Caco-2 (cell line): Measurements from ENCODE around the gene HNRNPA0. TPM values are rescaled to one million over a fixed set of nuclear protein-coding genes. Genes with fewer than 3 reads are reported as not detected.

Experiments used
- BruUV-seq: library from RNA; stranded (reverse); fragments of 400-500 nt; replicated peaks from 2 replicates; lab custom pipeline; 2021; lab: Mats Ljungman, UMichigan
- CTCF ChIA-PET: fragments of 300-600 bp; sonication (Branson Sonifier 250); formaldehyde crosslinking; loops from one replicate; lab custom pipeline; 2022; ENCODE audit warnings: antibody characterized with exemption; lab: Charles Lee
- POLR2A ChIA-PET: fragments of 300-600 bp; sonication (Branson Sonifier 250); formaldehyde crosslinking; loops from one replicate; lab custom pipeline; 2022; ENCODE audit warnings: antibody characterized with exemption; lab: Charles Lee
- DNase-seq, 2 experiments: peaks; one replicate each; pipeline versions ENCODE4 v3.0.0 to v3.0.0-alpha.2; 2020 to 2022
- H3K27me3 ChIP-seq: replicated peaks from 2 replicates; pipeline ENCODE4 v1.6.0; 2011; ENCODE audit warnings: low read length; ENCODE audit not compliant: control insufficient read depth, insufficient read depth
- H3K36me3 ChIP-seq: 2 replicates; pipeline ENCODE4 v1.5.1; 2011; ENCODE audit warnings: low read length; ENCODE audit not compliant: control insufficient read depth, insufficient read depth
- H3K4me1 ChIP-seq: fragments of 250-450 bp; sonication (Bioruptor Pico); 2 replicates; pipeline ENCODE4 v1.5.1; 2020; ENCODE audit warnings: mild to moderate bottlenecking
- H3K4me3 ChIP-seq: 2 replicates; pipeline ENCODE4 v1.5.1; 2011; ENCODE audit warnings: low read depth, mild to moderate bottlenecking, control low read depth, low read length
- H3K9me3 ChIP-seq: fragments of 250-450 bp; sonication (Bioruptor Pico); 2 replicates; pipeline ENCODE4 v1.5.1; 2020; ENCODE audit warnings: mild to moderate bottlenecking, moderate library complexity
- H3K27ac Mint-ChIP-seq: one replicate; pipeline ENCODE4 v1.8.0; 2022; ENCODE audit warnings: mixed read lengths; ENCODE audit not compliant: unreplicated experiment
- H3K27me3 Mint-ChIP-seq: one replicate; pipeline ENCODE4 v1.8.0; 2022; ENCODE audit warnings: mixed read lengths; ENCODE audit not compliant: insufficient read depth, unreplicated experiment
- H3K36me3 Mint-ChIP-seq: one replicate; pipeline ENCODE4 v1.8.0; 2022; ENCODE audit warnings: mild to moderate bottlenecking, mixed read lengths; ENCODE audit not compliant: insufficient read depth, unreplicated experiment
- H3K4me1 Mint-ChIP-seq: one replicate; pipeline ENCODE4 v1.8.0; 2022; ENCODE audit warnings: low read depth, mixed read lengths; ENCODE audit not compliant: unreplicated experiment
- H3K4me3 Mint-ChIP-seq: one replicate; pipeline ENCODE4 v1.8.0; 2022; ENCODE audit warnings: mild to moderate bottlenecking, moderate library complexity, mixed read lengths; ENCODE audit not compliant: unreplicated experiment
- H3K9me3 Mint-ChIP-seq: one replicate; pipeline ENCODE4 v1.8.0; 2022; ENCODE audit warnings: mixed read lengths; ENCODE audit not compliant: unreplicated experiment
- intact Hi-C: fragments of 100-400 bp; cut with micrococcal nuclease; formaldehyde crosslinking; loops from one replicate; pipeline ENCODE4 v1.10.0; 2022; ENCODE audit not compliant: unreplicated experiment
- total RNA-seq: library from RNA; stranded (reverse); gene quantifications from 2 replicates; pipeline ENCODE4 v1.2.3, GENCODE V29; 2022
- TF ChIP-seq, protein P1 (sequence below), 2 experiments: fragments of 200-600 bp in 1 of 2; IDR thresholded peaks; 1 replicate in 1 of 2; 2 replicates in 1 of 2; pipeline versions ENCODE4 v1.5.1 to v1.8.0; 2011 to 2022; ENCODE audit warnings: antibody characterized with exemption in 1 of 2, control low read depth in 1 of 2, inconsistent platforms in 1 of 2, low read depth in 1 of 2, low read length in 1 of 2, mild to moderate bottlenecking in 1 of 2, moderate library complexity in 1 of 2; ENCODE audit not compliant: insufficient read depth in 1 of 2, severe bottlenecking in 1 of 2, unreplicated experiment in 1 of 2

HNRNPA0 gene
- total RNA-seq, 1 experiment from 2014 or later = 42.5 TPM

DNA sequence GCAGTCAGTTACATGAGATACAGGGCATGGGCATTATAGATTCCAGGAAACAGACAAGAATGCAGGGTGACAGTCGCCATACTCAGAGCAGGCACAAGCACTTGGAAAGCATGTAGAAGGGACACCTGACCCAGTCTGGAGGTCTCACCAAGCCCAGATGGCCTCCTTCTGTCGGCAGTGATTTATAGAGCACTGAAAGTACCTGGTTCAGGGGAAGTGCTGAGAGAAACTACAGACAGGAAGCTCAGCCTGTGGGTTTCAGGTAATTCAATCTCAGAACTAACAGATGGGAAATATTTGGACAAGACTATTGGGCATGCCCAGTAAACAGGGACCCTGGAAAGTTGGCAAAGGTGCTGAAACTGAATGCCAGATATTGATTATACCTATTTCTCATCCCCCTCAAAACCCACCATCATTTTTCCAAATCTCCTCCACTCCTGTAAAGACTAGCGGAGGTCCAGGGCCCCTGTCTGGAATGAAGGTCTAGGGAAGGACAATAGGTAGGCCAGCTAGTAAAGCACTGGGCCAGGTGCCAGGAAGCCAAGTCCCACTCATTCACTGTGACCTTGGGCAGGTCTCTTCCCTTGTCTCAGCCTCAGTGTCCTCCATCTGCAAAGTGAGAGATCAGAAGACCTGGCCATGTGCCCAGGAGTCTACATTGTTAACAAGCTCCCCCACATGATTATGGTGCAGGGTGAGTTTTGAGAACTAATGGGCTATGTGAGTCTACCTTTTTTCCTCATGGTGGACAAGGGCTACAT lies 45.2 kb downstream of the HNRNPA0 start:
- ChIA-PET CTCF (no interaction called here), POLR2A (no interaction called here)
- Histone ChIP-seq H3K9me3 (peaks cover 3% of the 10 kb centered on the region; the same call in 1 of the 2 replicates), H3K27me3 (no peaks in the 10 kb centered on the region), H3K4me3 (no peak overlapping the region), H3K4me1 (no peaks in the 10 kb centered on the region), H3K36me3 (no peaks in the 10 kb centered on the region)
- DNase-seq = no peak
- no TSS peak for BruUV-seq
- no peaks in the 10 kb centered on the region for H3K27me3 Mint-ChIP-seq
- TF ChIP-seq, protein P1, sequence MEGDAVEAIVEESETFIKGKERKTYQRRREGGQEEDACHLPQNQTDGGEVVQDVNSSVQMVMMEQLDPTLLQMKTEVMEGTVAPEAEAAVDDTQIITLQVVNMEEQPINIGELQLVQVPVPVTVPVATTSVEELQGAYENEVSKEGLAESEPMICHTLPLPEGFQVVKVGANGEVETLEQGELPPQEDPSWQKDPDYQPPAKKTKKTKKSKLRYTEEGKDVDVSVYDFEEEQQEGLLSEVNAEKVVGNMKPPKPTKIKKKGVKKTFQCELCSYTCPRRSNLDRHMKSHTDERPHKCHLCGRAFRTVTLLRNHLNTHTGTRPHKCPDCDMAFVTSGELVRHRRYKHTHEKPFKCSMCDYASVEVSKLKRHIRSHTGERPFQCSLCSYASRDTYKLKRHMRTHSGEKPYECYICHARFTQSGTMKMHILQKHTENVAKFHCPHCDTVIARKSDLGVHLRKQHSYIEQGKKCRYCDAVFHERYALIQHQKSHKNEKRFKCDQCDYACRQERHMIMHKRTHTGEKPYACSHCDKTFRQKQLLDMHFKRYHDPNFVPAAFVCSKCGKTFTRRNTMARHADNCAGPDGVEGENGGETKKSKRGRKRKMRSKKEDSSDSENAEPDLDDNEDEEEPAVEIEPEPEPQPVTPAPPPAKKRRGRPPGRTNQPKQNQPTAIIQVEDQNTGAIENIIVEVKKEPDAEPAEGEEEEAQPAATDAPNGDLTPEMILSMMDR (IDR thresholded peaks at IDR 0.05; ENCODE audit: insufficient read depth in 1 of 2, low read depth in 1 of 2, low read length in 1 of 2, severe bottlenecking in 1 of 2, unreplicated experiment in 1 of 2) = no peak
- H3K4me1 Mint-ChIP-seq = no peaks in the 10 kb centered on the region
- H3K4me3 Mint-ChIP-seq = no peak overlapping the region
- intact Hi-C loops = no loop called here
- no peaks in the 10 kb centered on the region for H3K36me3 Mint-ChIP-seq
- H3K9me3 Mint-ChIP-seq = no peaks in the 10 kb centered on the region
- H3K27ac Mint-ChIP-seq = no peak overlapping the region

- Histone ChIP-seq H3K4me3 (no peak overlapping the region), H3K4me1 (no peaks in the 10 kb centered on the region), H3K36me3 (no peaks in the 10 kb centered on the region), H3K9me3 (peaks cover 3% of the 10 kb centered on the region; the same call in 1 of the 2 replicates), H3K27me3 (no peaks in the 10 kb centered on the region)
- Mint-ChIP-seq H3K36me3 (no peaks in the 10 kb centered on the region), H3K27ac (no peak overlapping the region), H3K4me3 (no peak overlapping the region), H3K9me3 (no peaks in the 10 kb centered on the region), H3K27me3 (no peaks in the 10 kb centered on the region), H3K4me1 (no peaks in the 10 kb centered on the region)
- no TSS peak for BruUV-seq
- ChIA-PET POLR2A (no interaction called here), CTCF (no interaction called here)
- DNase-seq = no peak
- TF ChIP-seq, protein P1 (IDR thresholded peaks at IDR 0.05; ENCODE audit: insufficient read depth in 1 of 2, low read depth in 1 of 2, low read length in 1 of 2, severe bottlenecking in 1 of 2, unreplicated experiment in 1 of 2) = no peak
- intact Hi-C loops = no loop called here
These were observed 46.1 kb downstream of the HNRNPA0 start for GRCh38 chr5:137708062-137708461.

GRCh38 chr5:137706841-137707240 lies 47.3 kb downstream of the HNRNPA0 start:
- H3K4me1 ChIP-seq = no peaks in the 10 kb centered on the region
- peaks cover under 1% of the 10 kb centered on the region for H3K27me3 Mint-ChIP-seq
- TF ChIP-seq, protein P1 (IDR thresholded peaks at IDR 0.05; ENCODE audit: insufficient read depth in 1 of 2, low read depth in 1 of 2, low read length in 1 of 2, severe bottlenecking in 1 of 2, unreplicated experiment in 1 of 2) = no peak
- H3K9me3 Mint-ChIP-seq = no peaks in the 10 kb centered on the region
- no peak overlapping the region for H3K4me3 Mint-ChIP-seq
- no peaks in the 10 kb centered on the region for H3K36me3 ChIP-seq
- no peaks in the 10 kb centered on the region for H3K36me3 Mint-ChIP-seq
- CTCF ChIA-PET = no interaction called here
- H3K4me1 Mint-ChIP-seq = no peaks in the 10 kb centered on the region
- H3K27me3 ChIP-seq = no peaks in the 10 kb centered on the region
- POLR2A ChIA-PET = no interaction called here
- H3K4me3 ChIP-seq = no peak overlapping the region
- no peaks in the 10 kb centered on the region for H3K9me3 ChIP-seq
- no peak for DNase-seq
- intact Hi-C loops = no loop called here
- no peak overlapping the region for H3K27ac Mint-ChIP-seq
- BruUV-seq = no TSS peak
